Caco-2 (cell line): Measurements from ENCODE around the gene CCDC61. TPM values are rescaled to one million over a fixed set of nuclear protein-coding genes. Genes with fewer than 3 reads are reported as not detected.

ENCODE experiments used
- BruUV-seq: library from RNA; stranded (reverse); fragments of 400-500 nt; replicated peaks from 2 replicates; lab custom pipeline; 2021; lab: Mats Ljungman, UMichigan
- CTCF ChIA-PET: fragments of 300-600 bp; sonication (Branson Sonifier 250); formaldehyde crosslinking; loops from one replicate; lab custom pipeline; 2022; ENCODE audit warnings: antibody characterized with exemption; lab: Charles Lee
- POLR2A ChIA-PET: fragments of 300-600 bp; sonication (Branson Sonifier 250); formaldehyde crosslinking; loops from one replicate; lab custom pipeline; 2022; ENCODE audit warnings: antibody characterized with exemption; lab: Charles Lee
- DNase-seq, 2 experiments: peaks; one replicate each; pipeline versions ENCODE4 v3.0.0 to v3.0.0-alpha.2; 2020 to 2022
- H3K27me3 ChIP-seq: replicated peaks from 2 replicates; pipeline ENCODE4 v1.6.0; 2011; ENCODE audit warnings: low read length; ENCODE audit not compliant: control insufficient read depth, insufficient read depth
- H3K36me3 ChIP-seq: 2 replicates; pipeline ENCODE4 v1.5.1; 2011; ENCODE audit warnings: low read length; ENCODE audit not compliant: control insufficient read depth, insufficient read depth
- H3K4me1 ChIP-seq: fragments of 250-450 bp; sonication (Bioruptor Pico); 2 replicates; pipeline ENCODE4 v1.5.1; 2020; ENCODE audit warnings: mild to moderate bottlenecking
- H3K4me3 ChIP-seq: 2 replicates; pipeline ENCODE4 v1.5.1; 2011; ENCODE audit warnings: low read depth, mild to moderate bottlenecking, control low read depth, low read length
- H3K9me3 ChIP-seq: fragments of 250-450 bp; sonication (Bioruptor Pico); 2 replicates; pipeline ENCODE4 v1.5.1; 2020; ENCODE audit warnings: mild to moderate bottlenecking, moderate library complexity
- H3K27ac Mint-ChIP-seq: one replicate; pipeline ENCODE4 v1.8.0; 2022; ENCODE audit warnings: mixed read lengths; ENCODE audit not compliant: unreplicated experiment
- H3K27me3 Mint-ChIP-seq: one replicate; pipeline ENCODE4 v1.8.0; 2022; ENCODE audit warnings: mixed read lengths; ENCODE audit not compliant: insufficient read depth, unreplicated experiment
- H3K36me3 Mint-ChIP-seq: one replicate; pipeline ENCODE4 v1.8.0; 2022; ENCODE audit warnings: mild to moderate bottlenecking, mixed read lengths; ENCODE audit not compliant: insufficient read depth, unreplicated experiment
- H3K4me1 Mint-ChIP-seq: one replicate; pipeline ENCODE4 v1.8.0; 2022; ENCODE audit warnings: low read depth, mixed read lengths; ENCODE audit not compliant: unreplicated experiment
- H3K4me3 Mint-ChIP-seq: one replicate; pipeline ENCODE4 v1.8.0; 2022; ENCODE audit warnings: mild to moderate bottlenecking, moderate library complexity, mixed read lengths; ENCODE audit not compliant: unreplicated experiment
- H3K9me3 Mint-ChIP-seq: one replicate; pipeline ENCODE4 v1.8.0; 2022; ENCODE audit warnings: mixed read lengths; ENCODE audit not compliant: unreplicated experiment
- intact Hi-C: fragments of 100-400 bp; cut with micrococcal nuclease; formaldehyde crosslinking; loops from one replicate; pipeline ENCODE4 v1.10.0; 2022; ENCODE audit not compliant: unreplicated experiment
- total RNA-seq: library from RNA; stranded (reverse); gene quantifications from 2 replicates; pipeline ENCODE4 v1.2.3, GENCODE V29; 2022
- TF ChIP-seq, protein P1 (sequence below), 2 experiments: fragments of 200-600 bp in 1 of 2; IDR thresholded peaks; 1 replicate in 1 of 2; 2 replicates in 1 of 2; pipeline versions ENCODE4 v1.5.1 to v1.8.0; 2011 to 2022; ENCODE audit warnings: antibody characterized with exemption in 1 of 2, control low read depth in 1 of 2, inconsistent platforms in 1 of 2, low read depth in 1 of 2, low read length in 1 of 2, mild to moderate bottlenecking in 1 of 2, moderate library complexity in 1 of 2; ENCODE audit not compliant: insufficient read depth in 1 of 2, severe bottlenecking in 1 of 2, unreplicated experiment in 1 of 2

CCDC61 gene
- total RNA-seq, 1 experiment from 2014 or later = 21.1 TPM

DNA sequence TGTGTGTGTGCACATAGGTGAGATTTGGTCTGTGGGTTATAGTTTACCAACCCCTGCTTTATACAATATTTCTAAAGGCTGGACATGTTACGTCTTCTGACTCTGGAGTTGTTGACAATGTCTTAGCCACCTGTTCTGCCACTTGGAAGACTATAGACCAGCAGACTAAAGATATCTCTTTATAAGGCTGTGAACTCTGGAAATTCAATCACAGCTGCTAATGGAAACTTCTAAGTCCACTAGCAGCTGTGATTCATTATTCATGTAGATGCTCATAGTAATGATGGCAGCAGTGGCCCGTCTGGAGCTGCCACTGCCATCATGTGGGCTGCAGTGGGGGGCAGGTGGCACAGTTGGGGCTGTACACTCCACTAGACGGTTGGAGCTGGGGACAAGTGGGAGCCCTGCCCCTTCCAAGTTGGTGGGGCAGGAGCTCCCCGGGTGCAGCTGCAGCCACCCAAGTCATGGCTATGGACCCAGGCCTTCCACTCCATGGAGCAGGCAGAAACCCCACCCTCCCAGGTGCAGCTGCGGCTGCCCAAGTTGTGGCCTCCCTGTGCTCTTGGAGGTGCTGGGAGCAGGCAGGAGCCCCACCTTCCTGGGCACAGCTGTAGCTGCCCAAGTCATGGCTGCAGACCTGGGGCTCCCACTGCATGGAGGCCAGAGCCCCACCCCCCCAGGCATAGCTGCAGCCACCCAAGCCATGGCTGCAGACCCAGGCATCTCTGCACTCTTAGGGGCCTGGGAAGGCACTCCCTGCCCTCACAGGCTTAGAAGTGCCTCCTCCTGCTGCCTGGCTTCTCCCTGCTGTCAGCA, 36.7 kb downstream of the CCDC61 start:
- BruUV-seq = no TSS peak
- H3K4me3 Mint-ChIP-seq = no peak overlapping the region
- ChIA-PET POLR2A (no interaction called here), CTCF (interaction anchor here (1.0 to 3.6 kb wide), 3 partner anchors 10 to 158 kb away, joined by 3 to 17 read pairs (median 3); no protein-coding TSS in a partner anchor)
- no peaks in the 10 kb centered on the region for H3K36me3 Mint-ChIP-seq
- H3K4me1 Mint-ChIP-seq = peaks cover 26% of the 10 kb centered on the region
- TF ChIP-seq, protein P1, sequence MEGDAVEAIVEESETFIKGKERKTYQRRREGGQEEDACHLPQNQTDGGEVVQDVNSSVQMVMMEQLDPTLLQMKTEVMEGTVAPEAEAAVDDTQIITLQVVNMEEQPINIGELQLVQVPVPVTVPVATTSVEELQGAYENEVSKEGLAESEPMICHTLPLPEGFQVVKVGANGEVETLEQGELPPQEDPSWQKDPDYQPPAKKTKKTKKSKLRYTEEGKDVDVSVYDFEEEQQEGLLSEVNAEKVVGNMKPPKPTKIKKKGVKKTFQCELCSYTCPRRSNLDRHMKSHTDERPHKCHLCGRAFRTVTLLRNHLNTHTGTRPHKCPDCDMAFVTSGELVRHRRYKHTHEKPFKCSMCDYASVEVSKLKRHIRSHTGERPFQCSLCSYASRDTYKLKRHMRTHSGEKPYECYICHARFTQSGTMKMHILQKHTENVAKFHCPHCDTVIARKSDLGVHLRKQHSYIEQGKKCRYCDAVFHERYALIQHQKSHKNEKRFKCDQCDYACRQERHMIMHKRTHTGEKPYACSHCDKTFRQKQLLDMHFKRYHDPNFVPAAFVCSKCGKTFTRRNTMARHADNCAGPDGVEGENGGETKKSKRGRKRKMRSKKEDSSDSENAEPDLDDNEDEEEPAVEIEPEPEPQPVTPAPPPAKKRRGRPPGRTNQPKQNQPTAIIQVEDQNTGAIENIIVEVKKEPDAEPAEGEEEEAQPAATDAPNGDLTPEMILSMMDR (IDR thresholded peaks at IDR 0.05; ENCODE audit: insufficient read depth in 1 of 2, low read depth in 1 of 2, low read length in 1 of 2, severe bottlenecking in 1 of 2, unreplicated experiment in 1 of 2) = no peak
- peaks cover 32% of the 10 kb centered on the region for H3K4me1 ChIP-seq
- H3K9me3 ChIP-seq = peaks cover 9% of the 10 kb centered on the region
- DNase-seq = peak in 1 of 2 experiments; percentile 24
- no peaks in the 10 kb centered on the region for H3K27me3 Mint-ChIP-seq
- H3K4me3 ChIP-seq = no peak overlapping the region
- peak overlapping the region; percentile 33 for H3K27ac Mint-ChIP-seq
- no peaks in the 10 kb centered on the region for H3K36me3 ChIP-seq
- H3K9me3 Mint-ChIP-seq = peaks cover 5% of the 10 kb centered on the region
- no peaks in the 10 kb centered on the region for H3K27me3 ChIP-seq
- intact Hi-C loops = loop anchor here (1.0 kb wide), 1 partner anchor 38 kb away; no protein-coding TSS in a partner anchor

DNA sequence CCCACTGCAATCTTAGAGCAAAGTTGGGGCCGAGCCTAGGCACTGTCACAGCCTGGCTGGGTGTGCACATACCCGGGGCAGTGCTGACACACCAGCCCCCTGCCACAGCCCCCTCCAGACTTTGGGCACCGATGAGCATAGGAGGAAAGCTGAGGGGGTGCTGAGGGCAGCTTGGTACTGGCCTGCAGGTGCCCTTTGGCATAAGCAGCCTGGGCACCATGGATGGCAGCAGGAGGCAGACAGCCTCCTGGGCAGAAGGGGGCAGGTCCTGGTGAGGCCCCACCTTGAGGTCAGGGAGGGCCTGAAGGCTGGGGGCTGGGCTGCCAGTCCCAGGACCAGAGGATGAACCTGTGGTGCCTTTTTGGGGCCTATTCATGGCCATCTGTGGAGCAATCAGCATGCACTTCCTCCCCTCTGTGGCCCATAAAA, 37.3 kb downstream of the CCDC61 start:
- Histone ChIP-seq H3K4me1 (peaks cover 32% of the 10 kb centered on the region), H3K9me3 (peaks cover 14% of the 10 kb centered on the region), H3K27me3 (no peaks in the 10 kb centered on the region), H3K36me3 (no peaks in the 10 kb centered on the region), H3K4me3 (no peak overlapping the region)
- TF ChIP-seq, protein P1 (IDR thresholded peaks at IDR 0.05; ENCODE audit: insufficient read depth in 1 of 2, low read depth in 1 of 2, low read length in 1 of 2, severe bottlenecking in 1 of 2, unreplicated experiment in 1 of 2) = no peak
- peaks cover 26% of the 10 kb centered on the region for H3K4me1 Mint-ChIP-seq
- intact Hi-C loops = no loop called here
- H3K4me3 Mint-ChIP-seq = no peak overlapping the region
- CTCF ChIA-PET = interaction anchor here (1.0 to 3.6 kb wide), 3 partner anchors 10 to 157 kb away, joined by 3 to 17 read pairs (median 3); no protein-coding TSS in a partner anchor
- no peaks in the 10 kb centered on the region for H3K27me3 Mint-ChIP-seq
- no TSS peak for BruUV-seq
- POLR2A ChIA-PET = no interaction called here
- DNase-seq = peak in 1 of 2 experiments; percentile 22
- no peaks in the 10 kb centered on the region for H3K36me3 Mint-ChIP-seq
- H3K9me3 Mint-ChIP-seq = peaks cover 9% of the 10 kb centered on the region
- no peak overlapping the region for H3K27ac Mint-ChIP-seq

DNA sequence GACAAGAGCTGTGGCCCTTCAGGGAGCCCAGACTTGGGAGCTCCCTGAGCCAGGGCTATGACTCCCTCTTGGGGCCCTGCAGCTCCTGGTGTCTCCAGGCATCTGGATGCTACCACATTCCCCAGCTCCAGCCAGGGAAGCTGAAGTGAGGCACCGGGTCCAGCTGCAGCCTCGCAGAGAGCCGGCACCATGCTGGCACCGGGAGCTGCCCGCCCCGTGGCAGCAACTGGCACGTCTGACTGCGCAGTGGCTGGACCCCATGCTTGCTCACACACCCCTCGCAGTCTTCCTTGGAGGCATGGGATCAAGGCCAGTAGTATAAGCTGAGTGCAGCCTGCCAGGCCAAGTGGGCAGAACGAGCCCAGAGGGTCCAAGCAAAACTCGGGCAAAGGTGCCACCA, 38.1 kb downstream of the CCDC61 start:
- BruUV-seq = no TSS peak
- peaks cover 9% of the 10 kb centered on the region for H3K9me3 Mint-ChIP-seq
- peaks cover 14% of the 10 kb centered on the region for H3K9me3 ChIP-seq
- no peak overlapping the region for H3K27ac Mint-ChIP-seq
- no peaks in the 10 kb centered on the region for H3K27me3 Mint-ChIP-seq
- no peak overlapping the region for H3K4me3 Mint-ChIP-seq
- no peaks in the 10 kb centered on the region for H3K27me3 ChIP-seq
- ChIA-PET CTCF (interaction anchor here (3.6 kb wide), 1 partner anchor 44 kb away, joined by 17 read pairs; no protein-coding TSS in a partner anchor), POLR2A (no interaction called here)
- intact Hi-C loops = no loop called here
- peaks cover 32% of the 10 kb centered on the region for H3K4me1 ChIP-seq
- TF ChIP-seq, protein P1 (IDR thresholded peaks at IDR 0.05; ENCODE audit: insufficient read depth in 1 of 2, low read depth in 1 of 2, low read length in 1 of 2, severe bottlenecking in 1 of 2, unreplicated experiment in 1 of 2) = no peak
- H3K4me1 Mint-ChIP-seq = peaks cover 26% of the 10 kb centered on the region
- H3K36me3 ChIP-seq = no peaks in the 10 kb centered on the region
- H3K4me3 ChIP-seq = no peak overlapping the region
- no peak for DNase-seq
- no peaks in the 10 kb centered on the region for H3K36me3 Mint-ChIP-seq
